Liver (tissue), 9 donors: Measurements from ENCODE around the gene TUBA1C. TPM values are rescaled to one million over a fixed set of nuclear protein-coding genes. Genes with fewer than 3 reads are reported as not detected.

Experiments used
- DNase-seq: peaks from one replicate; pipeline ENCODE4 v3.0.0-alpha.2; 2017; ENCODE audit warnings: low spot score
- H3K27ac ChIP-seq, 2 donors: one replicate each; pipeline ENCODE4 v1.7.0; 2013; ENCODE audit warnings: inconsistent platforms in 2 of 2, low read length in 2 of 2, control low read depth in 1 of 2, low read depth in 1 of 2, mild to moderate bottlenecking in 1 of 2
- H3K27me3 ChIP-seq, 4 donors: one replicate each; pipeline versions ENCODE4 v1.6.1 to v1.7.0; 2013; ENCODE audit warnings: low read length in 3 of 4, inconsistent platforms in 1 of 4, mild to moderate bottlenecking in 1 of 4, moderate library complexity in 1 of 4; ENCODE audit not compliant: control insufficient read depth in 4 of 4, insufficient read depth in 4 of 4
- H3K36me3 ChIP-seq, 4 donors: one replicate each; pipeline versions ENCODE4 v1.6.1 to v1.7.0; 2013; ENCODE audit warnings: low read length in 3 of 4, mild to moderate bottlenecking in 3 of 4, low read depth in 1 of 4, moderate library complexity in 1 of 4; ENCODE audit not compliant: control insufficient read depth in 4 of 4, insufficient read depth in 3 of 4
- H3K4me1 ChIP-seq, 4 donors: one replicate each; pipeline versions ENCODE4 v1.6.1 to v1.7.0; 2013; ENCODE audit warnings: low read length in 3 of 4, mild to moderate bottlenecking in 3 of 4, moderate library complexity in 1 of 4; ENCODE audit not compliant: control insufficient read depth in 4 of 4, insufficient read depth in 4 of 4
- H3K4me3 ChIP-seq, 3 donors: one replicate each; pipeline versions ENCODE4 v1.6.1 to v1.7.0; 2013; ENCODE audit warnings: low read length in 3 of 3, control low read depth in 1 of 3, low read depth in 1 of 3, mild to moderate bottlenecking in 1 of 3
- H3K9ac ChIP-seq, 2 donors: one replicate each; pipeline ENCODE4 v1.7.0; 2013; ENCODE audit warnings: low read length in 2 of 2, mild to moderate bottlenecking in 2 of 2, moderate library complexity in 2 of 2, control low read depth in 1 of 2, low read depth in 1 of 2
- H3K9me3 ChIP-seq, 4 donors: one replicate each; pipeline versions ENCODE4 v1.6.1 to v1.7.0; 2013; ENCODE audit warnings: low read length in 3 of 4; ENCODE audit not compliant: control insufficient read depth in 4 of 4
- CTCF ChIP-seq: fragments of 150-350 bp; IDR thresholded peaks from 2 replicates; pipeline ENCODE4 v1.5.1; 2017; ENCODE audit warnings: improper control_type of control experiment, low read depth, low read length; ENCODE audit not compliant: missing input control
- EGR1 ChIP-seq, 2 donors: IDR thresholded peaks; 2 replicates each; pipeline ENCODE4 v1.6.1; 2016 to 2018; ENCODE audit warnings: antibody characterized with exemption in 2 of 2, low read depth in 2 of 2
- FOXA1 ChIP-seq: IDR thresholded peaks from 2 replicates; pipeline ENCODE4 v1.6.1; 2016; ENCODE audit warnings: antibody characterized with exemption
- FOXA2 ChIP-seq: IDR thresholded peaks from 2 replicates; pipeline ENCODE4 v1.6.1; 2016; ENCODE audit warnings: antibody characterized with exemption
- GABPA ChIP-seq, 2 donors: IDR thresholded peaks in 1 of 2; conservative IDR thresholded peaks in 1 of 2; 2 replicates each; pipeline ENCODE4 v1.6.1; 2016; ENCODE audit warnings: antibody characterized with exemption in 2 of 2, mild to moderate bottlenecking in 1 of 2, moderate library complexity in 1 of 2
- HNF4A ChIP-seq, 2 donors: conservative IDR thresholded peaks; 2 replicates each; pipeline ENCODE4 v1.6.1; 2016; ENCODE audit warnings: antibody characterized with exemption in 2 of 2, mild to moderate bottlenecking in 2 of 2
- HNF4G ChIP-seq: IDR thresholded peaks from 2 replicates; pipeline ENCODE4 v1.6.1; 2016; ENCODE audit warnings: antibody characterized with exemption
- JUND ChIP-seq, 2 donors: IDR thresholded peaks; 2 replicates each; pipeline ENCODE4 v1.6.1; 2016; ENCODE audit warnings: antibody characterized with exemption in 2 of 2
- NR2F2 ChIP-seq: IDR thresholded peaks from 2 replicates; pipeline ENCODE4 v1.6.1; 2016; ENCODE audit warnings: antibody characterized with exemption
- RAD21 ChIP-seq, 2 donors: IDR thresholded peaks; 2 replicates each; pipeline ENCODE4 v1.6.1; 2016; ENCODE audit warnings: antibody characterized with exemption in 2 of 2, mild to moderate bottlenecking in 2 of 2
- RXRA ChIP-seq, 2 donors: IDR thresholded peaks; 2 replicates each; pipeline ENCODE4 v1.6.1; 2017 to 2018; ENCODE audit warnings: antibody characterized with exemption in 2 of 2, mild to moderate bottlenecking in 1 of 2
- SP1 ChIP-seq: IDR thresholded peaks from 2 replicates; pipeline ENCODE4 v1.6.1; 2018; ENCODE audit warnings: antibody characterized with exemption, mild to moderate bottlenecking
- TAF1 ChIP-seq: conservative IDR thresholded peaks from 2 replicates; pipeline ENCODE4 v1.6.1; 2016; ENCODE audit warnings: antibody characterized with exemption, mild to moderate bottlenecking
- YY1 ChIP-seq: IDR thresholded peaks from 2 replicates; pipeline ENCODE4 v1.6.1; 2016; ENCODE audit warnings: antibody characterized with exemption, mild to moderate bottlenecking
- WGBS: extraction: QIAGEN DNeasy Blood & Tissue Kit; methylation state at CpG from one replicate; pipeline ENCODE4 v1.1.7; 2013; 5-methylcytosine and 5-hydroxymethylcytosine counted together
- polyA plus RNA-seq, 2 donors: library from polyadenylated mRNA; stranded (reverse) in 1 of 2; unstranded in 1 of 2; fragments of 200-250 nt in 1 of 2; fragments of >200 nt in 1 of 2; fragmentation: Nextera tagmentation in 1 of 2; extraction: Ambion mirVana in 1 of 2; gene quantifications; one replicate each; pipeline versions ENCODE4 v1.2.1 to v1.2.3, GENCODE V29; 2013 to 2015
- total RNA-seq, 2 donors: library from RNA; depleted of rRNA; stranded (reverse); fragments of >200 nt; gene quantifications; one replicate each; pipeline ENCODE4 v1.2.3, GENCODE V29; 2014
- TF ChIP-seq, protein P1 (sequence below): IDR thresholded peaks from 2 replicates; pipeline ENCODE4 v1.6.1; 2016; ENCODE audit warnings: antibody characterized with exemption
- TF ChIP-seq, protein P2 (sequence below): IDR thresholded peaks from 2 replicates; pipeline ENCODE4 v1.6.1; 2016; ENCODE audit warnings: antibody characterized with exemption
- TF ChIP-seq, protein P3 (sequence below): IDR thresholded peaks from 2 replicates; pipeline ENCODE4 v1.6.1; 2016; ENCODE audit warnings: antibody characterized with exemption
- donor health status: healthy.
- donor health status: healthy.
- donor health status: healthy.
- donor health status: healthy.
- donor health status: healthy.

TUBA1C gene
- total and polyA plus RNA-seq, 4 donors, result 54.6 to 162 (median 103) TPM

- Histone ChIP-seq H3K4me1 (peaks cover 0 to 14% (median 7%) of the 10 kb centered on the region in 4 donors), H3K36me3 (no peaks in the 10 kb centered on the region), H3K27me3 (peaks cover 5 to 10% (median 9%) of the 10 kb centered on the region in 4 donors), H3K9me3 (no peaks in the 10 kb centered on the region), H3K9ac (no peak overlapping the region), H3K27ac (no peak overlapping the region), H3K4me3 (no peak overlapping the region)
- 67% methylated on average over 7 of the region's 7 CpGs for WGBS
- no peak for DNase-seq
- no peak for TF ChIP-seq FOXA1
- TF ChIP-seq SP1, result no peak
- TF ChIP-seq YY1, result no peak
- TF ChIP-seq TAF1, result no peak
- TF ChIP-seq NR2F2, result no peak
- TF ChIP-seq HNF4A (conservative IDR thresholded peaks at IDR 0.05), result no peak
Measured at GRCh38 chr12:49292729-49293055, 27.8 kb downstream of the TUBA1C start.

DNA sequence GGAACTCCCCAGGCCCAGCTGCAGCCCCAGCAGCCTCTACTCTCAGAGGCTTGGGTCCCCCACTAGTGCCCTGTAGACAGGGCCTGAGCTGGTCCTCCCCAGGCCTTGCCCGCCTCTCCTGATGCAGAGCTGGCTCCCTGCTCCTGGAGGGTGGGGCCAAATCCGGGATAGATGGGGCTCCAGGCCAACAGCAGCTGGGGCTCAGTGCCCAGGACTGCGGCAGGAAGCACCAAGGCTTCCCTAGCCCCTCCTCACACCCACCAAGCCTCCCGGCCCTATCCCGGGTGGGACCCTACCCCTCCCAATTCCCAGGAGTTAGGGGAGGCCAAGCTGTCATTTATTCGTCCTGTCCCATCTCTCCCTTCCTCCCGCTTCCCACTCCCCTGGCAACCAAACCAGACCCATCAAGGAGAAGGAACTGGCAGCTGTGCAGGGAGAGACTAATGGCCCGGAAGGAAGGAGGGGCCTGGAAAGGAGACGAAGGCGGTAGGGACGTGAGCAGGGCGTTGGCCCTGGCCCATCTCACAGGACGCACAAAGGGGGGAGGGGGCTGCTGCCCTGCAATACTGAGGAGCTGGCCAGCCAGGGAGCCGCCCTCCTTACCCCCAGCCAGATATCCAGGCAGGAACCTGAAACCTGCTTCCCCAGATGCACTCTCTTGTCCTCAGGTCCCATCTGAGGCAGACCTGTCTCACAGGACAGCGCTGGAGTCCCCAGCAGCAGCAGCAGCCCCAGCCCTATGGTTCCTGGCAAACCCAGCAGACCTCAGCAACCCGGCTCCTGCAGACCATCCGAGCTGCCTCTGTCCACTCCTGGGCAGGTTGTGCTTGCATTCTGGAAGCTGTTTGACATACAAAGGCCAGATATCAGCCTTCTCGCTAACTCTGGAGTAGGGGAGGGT lies 28.4 kb downstream of the TUBA1C start:
- H3K36me3 ChIP-seq, result no peaks in the 10 kb centered on the region
- no peak overlapping the region for H3K27ac ChIP-seq

DNA sequence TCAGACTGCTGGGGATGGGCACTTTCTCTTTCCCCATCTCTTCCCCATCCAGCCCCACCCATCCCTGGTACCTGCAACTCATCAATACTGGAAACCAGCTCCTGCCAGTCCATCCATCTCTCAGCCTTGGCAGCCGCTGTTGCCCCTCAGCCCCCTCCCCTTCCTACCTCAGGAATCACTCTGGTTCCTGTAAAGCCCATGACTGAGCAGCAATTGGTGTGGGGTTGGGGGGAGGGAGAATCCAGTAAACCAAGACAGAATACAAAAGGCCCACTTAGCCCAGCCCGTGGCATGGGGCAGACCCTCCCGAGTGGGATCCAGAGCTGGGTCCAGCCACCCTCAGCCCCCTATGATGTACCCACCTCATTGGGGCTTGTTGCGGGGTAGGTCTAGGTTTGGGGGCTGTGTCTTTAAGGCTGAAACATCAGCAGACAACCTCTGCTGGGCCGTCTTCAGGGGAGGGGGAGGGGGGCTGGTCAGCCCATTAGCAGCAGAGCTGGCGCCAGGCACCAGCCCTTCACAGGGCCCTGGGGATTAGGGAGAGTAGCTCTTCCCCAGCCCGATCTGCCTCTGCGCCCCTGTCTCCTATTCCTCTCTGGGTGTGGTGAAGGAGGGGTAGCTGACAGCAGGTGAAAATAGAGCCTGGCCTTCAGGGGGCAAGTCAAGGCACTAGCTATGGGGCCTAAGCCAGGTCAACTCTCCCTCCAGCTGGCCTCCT lies 29.4 kb downstream of the TUBA1C start:
- Histone ChIP-seq H3K4me3 (no peak overlapping the region), H3K27me3 (peaks cover 7 to 13% (median 9%) of the 10 kb centered on the region in 4 donors), H3K9me3 (no peaks in the 10 kb centered on the region), H3K4me1 (peaks cover 0 to 14% (median 7%) of the 10 kb centered on the region in 4 donors), H3K9ac (no peak overlapping the region), H3K27ac (no peak overlapping the region), H3K36me3 (no peaks in the 10 kb centered on the region)
- DNase-seq, result no peak
- WGBS, result 55% methylated on average over 8 of the region's 8 CpGs
- TF ChIP-seq RXRA (IDR thresholded peaks at IDR 0.05), result no peak
- no peak for TF ChIP-seq EGR1 (IDR thresholded peaks at IDR 0.05; ENCODE audit: low read depth in 2 of 2)
- TF ChIP-seq YY1, result no peak
- TF ChIP-seq CTCF, result no peak
- TF ChIP-seq RAD21 (IDR thresholded peaks at IDR 0.05), result no peak
- no peak for TF ChIP-seq HNF4G
- TF ChIP-seq, protein P1, sequence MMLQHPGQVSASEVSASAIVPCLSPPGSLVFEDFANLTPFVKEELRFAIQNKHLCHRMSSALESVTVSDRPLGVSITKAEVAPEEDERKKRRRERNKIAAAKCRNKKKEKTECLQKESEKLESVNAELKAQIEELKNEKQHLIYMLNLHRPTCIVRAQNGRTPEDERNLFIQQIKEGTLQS, result no peak
- TF ChIP-seq JUND (IDR thresholded peaks at IDR 0.05), result no peak
- TF ChIP-seq, protein P2, sequence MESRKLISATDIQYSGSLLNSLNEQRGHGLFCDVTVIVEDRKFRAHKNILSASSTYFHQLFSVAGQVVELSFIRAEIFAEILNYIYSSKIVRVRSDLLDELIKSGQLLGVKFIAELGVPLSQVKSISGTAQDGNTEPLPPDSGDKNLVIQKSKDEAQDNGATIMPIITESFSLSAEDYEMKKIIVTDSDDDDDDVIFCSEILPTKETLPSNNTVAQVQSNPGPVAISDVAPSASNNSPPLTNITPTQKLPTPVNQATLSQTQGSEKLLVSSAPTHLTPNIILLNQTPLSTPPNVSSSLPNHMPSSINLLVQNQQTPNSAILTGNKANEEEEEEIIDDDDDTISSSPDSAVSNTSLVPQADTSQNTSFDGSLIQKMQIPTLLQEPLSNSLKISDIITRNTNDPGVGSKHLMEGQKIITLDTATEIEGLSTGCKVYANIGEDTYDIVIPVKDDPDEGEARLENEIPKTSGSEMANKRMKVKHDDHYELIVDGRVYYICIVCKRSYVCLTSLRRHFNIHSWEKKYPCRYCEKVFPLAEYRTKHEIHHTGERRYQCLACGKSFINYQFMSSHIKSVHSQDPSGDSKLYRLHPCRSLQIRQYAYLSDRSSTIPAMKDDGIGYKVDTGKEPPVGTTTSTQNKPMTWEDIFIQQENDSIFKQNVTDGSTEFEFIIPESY, result no peak
- TF ChIP-seq SP1, result no peak
- TF ChIP-seq NR2F2, result no peak
- TF ChIP-seq FOXA2, result no peak
- no peak for TF ChIP-seq FOXA1
- TF ChIP-seq, protein P3, sequence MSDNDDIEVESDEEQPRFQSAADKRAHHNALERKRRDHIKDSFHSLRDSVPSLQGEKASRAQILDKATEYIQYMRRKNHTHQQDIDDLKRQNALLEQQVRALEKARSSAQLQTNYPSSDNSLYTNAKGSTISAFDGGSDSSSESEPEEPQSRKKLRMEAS, result no peak
- no peak for TF ChIP-seq GABPA (IDR thresholded peaks at IDR 0.05 in 1 of 2, conservative IDR thresholded peaks at IDR 0.05 in 1 of 2)
- no peak for TF ChIP-seq HNF4A (conservative IDR thresholded peaks at IDR 0.05)
- TF ChIP-seq TAF1, result no peak

More for the DNA sequence above, 28.4 kb downstream of the TUBA1C start:
- TF ChIP-seq, protein P1, result no peak
- TF ChIP-seq, protein P3, result no peak
- no peak for TF ChIP-seq NR2F2
- no peak for TF ChIP-seq FOXA2
- Histone ChIP-seq H3K4me3 (no peak overlapping the region), H3K4me1 (peaks cover 0 to 14% (median 7%) of the 10 kb centered on the region in 4 donors), H3K27me3 (peaks cover 7 to 13% (median 9%) of the 10 kb centered on the region in 4 donors), H3K9me3 (no peaks in the 10 kb centered on the region), H3K9ac (no peak overlapping the region)
- DNase-seq, result no peak
- 27% methylated on average over 18 of the region's 18 CpGs for WGBS
